Subcutaneous abdominal adipose tissue (tissue), 5 donors: Measurements from ENCODE around the gene FOLR2.
A peak's percentile ranks its signal among the peaks of the same experiment; 100 is the strongest.

Experiments used
- H3K27ac ChIP-seq: one replicate; pipeline ENCODE4 v1.7.0; 2013; ENCODE audit warnings: low read depth, mild to moderate bottlenecking, inconsistent platforms, low read length, moderate library complexity
- H3K27me3 ChIP-seq, 5 donors: one replicate each; pipeline ENCODE4 v1.7.0; 2013; ENCODE audit warnings: low read length in 5 of 5, inconsistent platforms in 1 of 5; ENCODE audit not compliant: control insufficient read depth in 5 of 5, insufficient read depth in 4 of 5
- H3K36me3 ChIP-seq, 5 donors: one replicate each; pipeline ENCODE4 v1.7.0; 2013; ENCODE audit warnings: low read length in 5 of 5; ENCODE audit not compliant: control insufficient read depth in 5 of 5, insufficient read depth in 5 of 5
- H3K4me1 ChIP-seq, 5 donors: one replicate each; pipeline ENCODE4 v1.7.0; 2013; ENCODE audit warnings: low read length in 5 of 5, mild to moderate bottlenecking in 3 of 5, moderate library complexity in 1 of 5; ENCODE audit not compliant: control insufficient read depth in 5 of 5, insufficient read depth in 5 of 5
- H3K4me3 ChIP-seq, 5 donors: one replicate each; pipeline ENCODE4 v1.7.0; 2013; ENCODE audit warnings: low read length in 5 of 5, low read depth in 1 of 5
- H3K9ac ChIP-seq, 5 donors: one replicate each; pipeline ENCODE4 v1.7.0; 2013; ENCODE audit warnings: low read length in 5 of 5, mild to moderate bottlenecking in 4 of 5, moderate library complexity in 3 of 5
- H3K9me3 ChIP-seq, 5 donors: one replicate each; pipeline ENCODE4 v1.7.0; 2013; ENCODE audit warnings: low read length in 5 of 5; ENCODE audit not compliant: control insufficient read depth in 5 of 5
- donor health status: healthy.
- donor health status: healthy.
- donor health status: healthy.
- donor health status: healthy.
- donor health status: healthy.

FOLR2 gene

GRCh38 chr11:72222907-72223614, 6.5 kb downstream of the FOLR2 start:
- Histone ChIP-seq H3K4me3 (peak overlapping the region; percentile 71 to 90 (median 76)), H3K9me3 (no peaks in the 10 kb centered on the region), H3K27ac (peak overlapping the region; percentile 89), H3K36me3 (peaks cover 0 to 14% (median 6%) of the 10 kb centered on the region in 5 donors), H3K4me1 (peaks cover 8 to 56% (median 40%) of the 10 kb centered on the region in 5 donors), H3K9ac (peak overlapping the region; percentile 10 to 88 (median 81)), H3K27me3 (no peaks in the 10 kb centered on the region)

DNA sequence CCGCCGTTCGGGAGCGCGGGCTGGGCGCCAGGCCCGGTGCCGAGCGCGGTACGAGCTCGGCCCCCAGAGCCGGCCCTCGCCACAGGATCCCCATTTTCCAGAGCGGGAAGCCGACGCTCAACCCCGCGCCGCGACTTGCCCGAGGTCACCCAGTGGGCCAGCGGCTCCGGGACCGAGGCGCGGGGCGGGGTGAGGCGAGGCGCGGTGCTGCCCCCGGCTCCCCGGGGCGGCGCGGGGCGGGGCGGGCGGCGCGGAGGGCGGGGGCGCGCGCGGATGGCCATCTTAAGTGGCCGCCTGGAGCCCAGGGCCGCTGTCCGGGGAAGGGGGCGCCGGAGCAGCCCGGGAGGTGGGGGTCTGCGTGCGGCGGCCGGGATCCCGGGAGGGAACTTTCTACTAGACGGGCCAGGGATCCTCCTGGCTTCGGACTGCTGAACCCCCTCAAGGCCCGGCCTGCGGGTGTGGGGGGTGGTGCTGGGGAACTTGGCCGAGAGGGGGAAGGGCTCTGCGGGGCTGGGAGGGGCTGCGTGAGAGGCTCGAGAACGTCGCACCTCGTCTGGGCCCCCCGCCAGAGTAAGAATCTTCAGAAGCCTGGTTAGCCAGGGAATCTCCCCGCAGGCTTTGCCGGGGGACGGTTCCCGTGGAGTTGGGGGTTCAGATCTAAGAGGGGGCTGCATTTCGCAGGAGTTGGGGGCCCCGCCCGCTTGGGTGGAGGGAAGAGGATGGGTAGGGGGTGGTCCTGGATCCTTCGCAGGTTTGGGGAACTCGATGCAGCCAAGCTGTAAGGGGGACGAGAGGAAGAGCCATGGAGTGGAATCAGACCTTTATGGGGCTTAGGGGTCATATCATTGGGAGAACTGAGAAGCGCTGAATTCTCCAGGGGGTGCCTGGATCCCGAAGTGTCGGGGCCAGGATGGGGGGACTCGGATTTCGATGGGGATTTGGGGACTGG, 7.3 kb downstream of the FOLR2 start:
- Histone ChIP-seq H3K36me3 (peaks cover 0 to 22% (median 14%) of the 10 kb centered on the region in 5 donors), H3K9ac (peak overlapping the region; percentile 38 to 91 (median 88)), H3K4me3 (peak overlapping the region; percentile 83 to 95 (median 89)), H3K27ac (peak overlapping the region; percentile 89), H3K9me3 (no peaks in the 10 kb centered on the region), H3K4me1 (peaks cover 8 to 52% (median 42%) of the 10 kb centered on the region in 5 donors), H3K27me3 (no peaks in the 10 kb centered on the region)

- H3K4me1 ChIP-seq = peaks cover 8 to 52% (median 42%) of the 10 kb centered on the region in 5 donors
These were observed 8.2 kb downstream of the FOLR2 start, which contains the start of gene INPPL1 for GRCh38 chr11:72224564-72225410. Gene INPPL1 (plus strand): TSS chr11:72224767. CDS start chr11:72224985, 218 bp downstream.

DNA sequence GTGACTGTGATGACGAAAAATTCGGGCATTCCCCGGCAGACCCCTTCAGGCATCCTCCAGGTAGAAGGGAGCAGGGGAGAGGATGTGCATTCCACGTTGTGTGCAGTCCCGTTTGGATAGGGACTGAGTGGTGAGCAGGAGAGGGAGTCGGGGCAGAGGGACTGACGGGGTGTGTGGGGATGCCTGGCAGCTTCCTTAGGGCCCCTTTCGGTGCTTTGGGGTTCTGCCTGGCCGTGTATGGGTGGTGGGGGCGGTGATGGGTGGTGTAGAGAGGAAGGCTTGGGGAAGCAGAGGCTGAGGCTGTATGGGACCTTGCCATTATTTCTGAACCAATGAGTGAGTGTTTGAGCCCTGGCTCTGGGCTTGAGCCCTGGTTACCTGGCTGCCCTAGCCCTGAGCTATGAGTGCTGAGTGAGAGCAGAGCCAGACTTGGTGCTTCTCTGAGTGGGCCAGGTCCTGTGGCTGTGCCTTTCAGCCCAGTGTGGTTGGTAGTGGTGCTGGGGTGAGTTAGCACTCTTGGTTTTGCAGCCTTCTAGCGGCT, 8.9 kb downstream of the FOLR2 start:
- Histone ChIP-seq H3K27me3 (no peaks in the 10 kb centered on the region), H3K9ac (peak overlapping the region in 4 of 5 donors; percentile 59 to 81 (median 72)), H3K9me3 (no peaks in the 10 kb centered on the region), H3K4me3 (peak overlapping the region; percentile 83 to 95 (median 84)), H3K36me3 (peaks cover 0 to 38% (median 30%) of the 10 kb centered on the region in 5 donors), H3K4me1 (peaks cover 8 to 52% (median 42%) of the 10 kb centered on the region in 5 donors), H3K27ac (peak overlapping the region; percentile 16)

More at GRCh38 chr11:72224564-72225410, 8.2 kb downstream of the FOLR2 start, which contains the start of gene INPPL1:
- H3K9ac ChIP-seq = peak within 1 kb of the TSS; percentile 38 to 91 (median 88)
- H3K4me3 ChIP-seq = peak within 1 kb of the TSS; percentile 83 to 95 (median 89)
- H3K27me3 ChIP-seq = no peaks in the 10 kb centered on the region
- peaks cover 0 to 31% (median 23%) of the 10 kb centered on the region in 5 donors for H3K36me3 ChIP-seq
- no peaks in the 10 kb centered on the region for H3K9me3 ChIP-seq
- peak within 1 kb of the TSS; percentile 89 for H3K27ac ChIP-seq

DNA sequence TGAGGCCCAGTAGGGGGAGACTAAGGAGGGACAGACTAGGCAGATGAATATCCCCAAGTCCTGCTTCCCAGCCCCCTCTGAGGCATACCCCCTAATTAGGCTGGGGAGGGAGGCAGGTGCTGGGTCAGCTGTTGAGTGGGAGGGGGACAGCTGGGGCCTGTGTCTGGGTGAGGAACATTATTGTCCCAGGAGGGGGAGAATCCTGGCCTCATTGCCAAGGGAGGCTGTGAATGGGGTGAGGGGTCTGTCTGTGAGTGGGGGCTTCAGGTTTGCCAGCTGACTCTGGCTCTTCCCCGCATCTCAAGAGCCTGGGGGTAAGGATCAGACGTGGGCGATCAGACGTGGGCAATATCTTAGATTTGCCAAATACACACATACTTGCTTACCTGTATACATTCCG, 10.1 kb downstream of the FOLR2 start:
- Histone ChIP-seq H3K27ac (no peak overlapping the region), H3K9me3 (no peaks in the 10 kb centered on the region), H3K9ac (peak overlapping the region in 1 of 5 donors; percentile 38), H3K27me3 (no peaks in the 10 kb centered on the region), H3K36me3 (peaks cover 0 to 50% (median 42%) of the 10 kb centered on the region in 5 donors), H3K4me1 (peaks cover 8 to 53% (median 43%) of the 10 kb centered on the region in 5 donors), H3K4me3 (no peak overlapping the region)

- Histone ChIP-seq H3K9ac (peak overlapping the region in 2 of 5 donors; percentile 35 to 66), H3K36me3 (peaks cover 0 to 59% (median 51%) of the 10 kb centered on the region in 5 donors), H3K9me3 (no peaks in the 10 kb centered on the region), H3K27me3 (no peaks in the 10 kb centered on the region), H3K27ac (no peak overlapping the region), H3K4me3 (no peak overlapping the region), H3K4me1 (peaks cover 5 to 51% (median 37%) of the 10 kb centered on the region in 5 donors)
These were observed 11.0 kb downstream of the FOLR2 start for GRCh38 chr11:72227316-72228228.

DNA sequence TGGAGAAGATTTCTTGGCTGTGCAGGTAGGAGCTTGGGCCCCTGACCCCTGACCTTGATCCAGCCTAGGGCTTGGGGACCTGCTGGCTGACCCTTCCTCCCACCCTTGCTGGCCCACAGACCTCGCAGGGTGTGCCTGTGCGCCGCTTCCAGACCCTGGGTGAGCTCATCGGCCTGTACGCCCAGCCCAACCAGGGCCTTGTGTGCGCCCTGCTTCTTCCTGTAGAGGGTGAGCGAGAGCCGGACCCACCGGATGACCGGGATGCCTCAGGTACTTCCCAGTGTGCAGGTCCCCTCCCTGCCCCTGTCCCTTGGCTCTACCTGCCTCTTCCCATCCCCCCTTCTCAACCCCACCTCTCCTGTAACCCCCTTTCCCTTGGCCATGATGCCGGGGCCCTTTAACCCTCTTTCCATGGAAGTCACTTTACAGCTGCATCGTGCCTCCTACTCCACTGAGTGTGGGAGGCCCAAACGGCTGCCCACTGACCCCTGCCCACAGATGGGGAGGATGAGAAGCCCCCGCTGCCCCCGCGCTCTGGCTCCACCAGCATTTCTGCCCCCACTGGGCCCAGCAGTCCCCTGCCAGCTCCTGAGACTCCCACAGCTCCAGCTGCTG, 11.7 kb downstream of the FOLR2 start:
- Histone ChIP-seq H3K36me3 (peaks cover 0 to 67% (median 59%) of the 10 kb centered on the region in 5 donors), H3K4me3 (no peak overlapping the region), H3K4me1 (peaks cover 5 to 54% (median 40%) of the 10 kb centered on the region in 5 donors), H3K27me3 (no peaks in the 10 kb centered on the region), H3K9ac (peak overlapping the region in 2 of 5 donors; percentile 35 to 66), H3K9me3 (no peaks in the 10 kb centered on the region), H3K27ac (no peak overlapping the region)

DNA sequence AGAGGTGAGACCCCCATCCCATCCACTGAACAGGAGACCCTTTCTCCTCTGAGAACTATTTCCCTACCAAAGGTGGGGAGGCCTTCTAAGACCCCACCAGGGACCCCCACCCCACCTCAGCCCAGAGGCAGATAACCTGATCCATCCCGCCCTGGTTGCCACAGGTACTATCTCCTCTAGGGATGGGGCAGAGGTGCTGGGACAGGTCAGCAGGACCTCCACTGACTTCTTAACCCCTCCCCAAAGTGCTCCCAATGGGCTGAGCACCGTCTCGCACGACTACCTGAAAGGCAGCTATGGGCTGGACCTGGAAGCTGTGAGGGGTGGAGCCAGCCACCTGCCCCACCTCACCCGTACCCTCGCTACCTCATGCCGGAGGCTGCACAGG, 12.2 kb downstream of the FOLR2 start:
- H3K27ac ChIP-seq = no peak overlapping the region
- H3K4me1 ChIP-seq = peaks cover 5 to 58% (median 44%) of the 10 kb centered on the region in 5 donors
- H3K4me3 ChIP-seq = no peak overlapping the region
- H3K36me3 ChIP-seq = peaks cover 0 to 72% (median 64%) of the 10 kb centered on the region in 5 donors
- H3K9ac ChIP-seq = no peak overlapping the region
- no peaks in the 10 kb centered on the region for H3K9me3 ChIP-seq
- H3K27me3 ChIP-seq = no peaks in the 10 kb centered on the region
